T47D (cell line): ENCODE data around the gene RGL1.

Experiments used
- DNase-seq, 2 experiments: peaks; one replicate each; pipeline versions ENCODE4 v3.0.0 to v3.0.0-alpha.2; 2011 to 2012; ENCODE audit warnings: low read depth in 1 of 2, low spot score in 1 of 2
- JUND ChIP-seq: IDR thresholded peaks from 2 replicates; pipeline ENCODE4 v1.6.1; 2012; ENCODE audit warnings: low read depth
- in situ Hi-C: cut with HindIII; loops from 2 replicates; pipeline ENCODE4 v1.10.0; 2016; ENCODE audit warnings: low sequenced_read_pairs, low pct_unique_long_range_greater_than_20kb

The RGL1 gene

GRCh38 chr1:183841550-183841949, 36.6 kb downstream of the RGL1 start:
- in situ Hi-C loops = no loop called here
- no peak for TF ChIP-seq JUND
- no peak for DNase-seq

DNA sequence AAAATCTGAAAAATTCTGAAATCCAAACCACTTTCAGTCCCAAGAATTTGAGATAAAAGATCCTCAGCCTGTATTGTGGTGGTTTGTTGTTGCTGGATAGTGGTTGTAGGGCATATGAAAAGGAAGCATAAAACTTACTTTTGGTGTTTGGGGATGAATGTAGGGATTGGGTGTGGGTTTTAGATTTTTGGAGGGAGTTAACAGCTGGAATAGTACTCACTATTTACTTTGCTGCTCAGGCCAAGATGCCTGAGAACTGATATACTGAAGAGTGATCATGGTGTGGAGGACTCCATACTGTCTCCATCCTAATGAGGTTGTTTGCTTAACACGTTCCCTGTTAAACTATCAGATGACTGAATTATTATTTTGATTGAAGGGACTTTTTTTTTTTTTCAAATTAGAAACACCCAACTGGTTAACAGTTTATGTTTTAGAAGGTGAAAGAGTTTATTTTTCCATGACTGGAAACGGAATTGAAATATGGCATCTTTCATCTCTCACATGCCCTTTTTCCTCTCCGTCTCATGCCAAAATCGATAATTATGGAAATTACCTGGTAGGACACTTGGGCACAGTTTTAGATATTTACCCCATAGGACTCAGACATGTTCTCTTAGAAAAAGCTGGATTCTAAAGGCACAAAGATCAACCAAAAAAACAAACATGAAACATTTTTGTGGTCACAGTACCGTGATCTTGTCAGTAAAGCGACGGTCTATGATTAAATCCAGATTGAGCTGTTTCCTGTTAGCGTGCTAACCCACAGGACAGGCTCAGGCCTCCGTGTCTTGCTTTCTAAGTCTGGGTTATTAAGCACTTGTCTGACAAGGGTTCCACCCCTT, 37.3 kb downstream of the RGL1 start:
- in situ Hi-C loops = no loop called here
- no peak for TF ChIP-seq JUND
- DNase-seq = peak; percentile 18 to 70

DNA sequence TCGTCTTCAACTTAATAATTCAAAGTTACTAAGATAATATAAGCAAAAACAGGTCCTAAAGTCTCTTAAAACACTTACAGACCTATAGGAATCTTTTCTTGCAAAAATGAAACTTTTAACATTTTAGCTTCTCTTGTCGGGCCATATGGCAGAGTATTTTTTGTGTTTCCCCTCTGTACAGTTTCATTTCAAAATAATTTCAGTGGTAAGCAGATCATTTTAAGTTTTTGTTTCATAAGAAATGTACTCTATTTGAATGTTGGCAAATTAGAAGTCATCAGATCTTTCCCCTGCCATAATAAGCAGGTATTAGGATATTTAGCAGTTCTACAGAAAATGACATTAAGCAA, 37.9 kb downstream of the RGL1 start:
- no peak for TF ChIP-seq JUND
- in situ Hi-C loops = no loop called here
- DNase-seq = no peak

GRCh38 chr1:183844806-183845205, 39.9 kb downstream of the RGL1 start:
- in situ Hi-C loops = no loop called here
- TF ChIP-seq JUND = no peak
- DNase-seq = no peak

DNA sequence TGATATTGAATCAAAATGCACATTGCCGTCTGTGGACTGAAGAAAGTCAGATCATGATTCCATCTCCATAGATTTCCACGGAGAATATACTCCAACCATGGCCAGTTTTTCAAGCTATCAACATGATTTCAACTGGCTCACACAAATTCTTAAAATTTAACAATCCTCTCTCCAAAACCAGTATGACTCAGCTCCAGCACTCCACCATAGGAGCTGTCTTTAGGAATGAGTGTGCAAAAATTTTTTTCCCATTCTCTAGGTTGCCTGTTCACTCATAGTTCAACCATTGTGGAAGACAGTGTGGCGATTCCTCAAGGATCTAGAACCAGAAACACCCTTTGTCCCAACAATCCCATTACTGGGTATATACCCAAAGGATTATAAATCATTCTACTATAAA, 40.8 kb downstream of the RGL1 start:
- in situ Hi-C loops = no loop called here
- no peak for DNase-seq
- no peak for TF ChIP-seq JUND

- no peak for TF ChIP-seq JUND
- DNase-seq = no peak
- in situ Hi-C loops = no loop called here
These were observed 42.7 kb downstream of the RGL1 start for GRCh38 chr1:183847641-183848040.

GRCh38 chr1:183850852-183851251, 45.9 kb downstream of the RGL1 start:
- in situ Hi-C loops = no loop called here
- no peak for TF ChIP-seq JUND
- DNase-seq = no peak

DNA sequence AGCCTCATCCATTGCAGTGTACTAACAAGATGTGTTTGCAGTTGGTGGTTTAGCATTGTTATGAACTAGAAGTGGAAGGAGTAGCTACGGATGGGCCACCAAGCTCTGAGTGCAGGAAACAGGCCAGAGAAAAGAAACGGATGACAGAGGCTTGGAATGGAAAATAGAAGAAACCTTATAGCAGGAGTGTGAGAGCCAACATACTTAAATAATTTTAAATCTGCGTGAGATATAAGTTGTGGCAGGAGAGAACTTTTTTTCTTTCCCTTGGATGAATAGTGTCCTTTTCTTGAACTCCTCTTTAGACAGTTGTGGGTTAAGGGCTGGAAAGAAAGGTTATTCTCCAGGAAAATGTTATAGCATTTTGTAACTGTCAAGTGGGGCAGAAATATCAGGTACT, 54.2 kb downstream of the RGL1 start:
- TF ChIP-seq JUND = no peak
- in situ Hi-C loops = no loop called here
- DNase-seq = no peak

- no peak for TF ChIP-seq JUND
- no peak for DNase-seq
- in situ Hi-C loops = no loop called here
These were observed 54.9 kb downstream of the RGL1 start for GRCh38 chr1:183859831-183860230.

DNA sequence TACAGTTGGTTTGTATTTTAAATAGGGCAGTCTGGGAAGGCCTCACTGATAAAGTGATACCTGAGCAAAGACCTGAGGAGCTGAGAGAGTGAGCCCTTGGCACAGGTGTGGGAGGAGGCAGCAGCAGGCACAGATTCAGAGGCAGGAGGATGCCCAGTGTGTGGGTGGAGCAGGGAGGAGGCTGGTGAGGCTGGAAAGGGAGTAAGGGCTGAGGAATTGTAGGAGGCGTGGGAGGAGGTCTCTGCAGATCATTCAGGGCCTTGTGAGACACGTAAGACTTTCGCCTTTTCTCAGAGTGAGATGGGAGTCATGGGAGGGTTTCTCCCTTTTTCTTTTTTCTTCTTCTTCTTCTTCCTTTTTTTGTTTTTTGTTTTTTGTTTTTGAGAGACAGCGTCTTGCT, 58.0 kb downstream of the RGL1 start:
- no peak for TF ChIP-seq JUND
- in situ Hi-C loops = no loop called here
- DNase-seq = no peak

DNA sequence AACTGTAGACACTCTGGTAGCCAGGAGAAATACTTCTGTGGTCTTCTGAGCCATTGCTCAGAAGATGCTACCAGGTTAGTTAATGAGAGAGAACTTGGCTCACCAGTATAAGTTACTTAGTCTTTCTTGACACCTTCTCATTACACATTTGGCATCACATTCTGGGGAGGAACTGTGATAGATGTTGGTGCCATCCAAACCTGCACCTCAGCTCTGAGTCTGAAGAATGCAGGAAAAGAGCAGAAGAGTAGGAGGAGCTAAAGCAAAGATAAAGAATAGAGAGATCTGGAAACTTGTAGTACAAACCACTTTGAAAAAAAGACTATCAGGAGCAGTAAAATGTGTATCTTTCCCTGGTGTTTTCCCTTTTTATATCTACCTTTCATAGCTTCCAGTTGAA, 58.9 kb downstream of the RGL1 start:
- TF ChIP-seq JUND = no peak
- no peak for DNase-seq
- in situ Hi-C loops = no loop called here

DNA sequence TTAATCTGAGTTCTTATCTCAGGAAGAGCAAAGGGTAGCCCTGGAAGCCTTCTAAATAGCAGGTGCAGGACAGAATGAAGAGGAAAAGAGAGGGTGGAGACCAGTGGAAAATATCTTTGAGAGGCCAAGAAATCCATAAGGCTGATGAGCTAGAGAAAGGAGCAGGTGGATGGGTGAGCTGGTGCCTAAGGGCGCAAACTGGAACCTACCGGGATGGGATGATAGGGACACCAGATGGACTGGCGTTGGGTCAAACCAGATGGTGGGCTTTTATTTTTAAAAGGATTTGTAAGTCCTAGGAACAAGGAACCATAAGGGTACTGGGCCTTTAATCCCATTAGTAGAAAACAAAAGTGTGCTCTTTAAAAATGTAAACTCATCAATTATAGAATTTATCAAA, 59.7 kb downstream of the RGL1 start:
- in situ Hi-C loops = no loop called here
- TF ChIP-seq JUND = no peak
- DNase-seq = no peak

DNA sequence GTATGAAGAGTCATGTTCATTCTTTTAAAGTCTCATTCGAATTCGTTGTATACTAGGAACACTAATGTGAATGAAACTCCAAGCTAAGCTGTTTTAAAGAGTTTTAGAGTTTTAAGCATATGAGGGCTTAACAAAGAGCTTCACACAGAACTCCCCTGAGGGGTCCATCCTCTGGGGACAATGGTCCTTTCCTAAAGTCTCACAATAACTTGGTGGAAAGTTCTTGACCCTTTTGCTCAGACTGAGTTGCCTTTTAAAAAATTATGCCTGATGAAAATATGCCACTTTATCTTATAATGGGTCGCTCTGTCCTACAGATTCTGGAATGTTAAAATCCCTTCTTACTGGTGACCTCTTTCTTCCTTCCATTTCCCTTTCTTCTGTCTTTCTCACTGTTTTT, 64.3 kb downstream of the RGL1 start:
- DNase-seq = no peak
- TF ChIP-seq JUND = no peak
- in situ Hi-C loops = no loop called here

- no peak for DNase-seq
- no peak for TF ChIP-seq JUND
- in situ Hi-C loops = no loop called here
These were observed 64.7 kb downstream of the RGL1 start for GRCh38 chr1:183869664-183870063.
